Sigmoid colon (tissue), 7 donors: ENCODE results near the gene GRIN1. TPM values are rescaled to one million over a fixed set of nuclear protein-coding genes. Genes with fewer than 3 reads are reported as not detected.

Source experiments
- DNase-seq: peaks from one replicate; pipeline ENCODE4 v3.0.0-alpha.2; 2019
- H3K27ac ChIP-seq, 4 donors: fragments of 200-600 bp; sonication (generic); one replicate each; pipeline ENCODE4 v1.5.1; 2016 to 2019; ENCODE audit warnings: mild to moderate bottlenecking in 1 of 4
- H3K27me3 ChIP-seq, 3 donors: fragments of 200-600 bp; sonication (generic); one replicate each; pipeline ENCODE4 v1.5.1; 2019; ENCODE audit warnings: mild to moderate bottlenecking in 1 of 3
- H3K36me3 ChIP-seq, 4 donors: fragments of 200-600 bp; sonication (generic); one replicate each; pipeline ENCODE4 v1.5.1; 2016 to 2019
- H3K4me1 ChIP-seq, 4 donors: fragments of 200-600 bp; sonication (generic); one replicate each; pipeline ENCODE4 v1.5.1; 2017 to 2019
- H3K4me3 ChIP-seq, 4 donors: fragments of 200-600 bp; sonication (generic); one replicate each; pipeline ENCODE4 v1.5.1; 2017 to 2019; ENCODE audit warnings: mild to moderate bottlenecking in 2 of 4, moderate library complexity in 1 of 4
- H3K9me3 ChIP-seq, 4 donors: fragments of 200-600 bp in 3 of 4; sonication (generic) in 3 of 4; one replicate each; pipeline versions ENCODE4 v1.5.1 to v1.6.1; 2013 to 2019
- EP300 ChIP-seq, 4 donors: sonication (generic); formaldehyde crosslinking; IDR thresholded peaks; one replicate each; pipeline ENCODE4 v1.6.1; 2017; ENCODE audit warnings: antibody characterized with exemption in 4 of 4
- POLR2A ChIP-seq, 2 donors: fragments of 450-650 bp; IDR thresholded peaks; one replicate each; pipeline ENCODE4 v1.6.1; 2016; ENCODE audit warnings: antibody characterized with exemption in 2 of 2, mild to moderate bottlenecking in 2 of 2, moderate library complexity in 2 of 2
- POLR2AphosphoS5 ChIP-seq, 4 donors: sonication (generic); formaldehyde crosslinking; IDR thresholded peaks; one replicate each; pipeline ENCODE4 v1.6.1; 2017; ENCODE audit warnings: antibody characterized with exemption in 4 of 4
- WGBS, 2 donors: extraction: QIAGEN DNeasy Blood & Tissue Kit; methylation state at CpG; one replicate each; pipeline ENCODE4 v1.1.7; 2013; 5-methylcytosine and 5-hydroxymethylcytosine counted together
- intact Hi-C: fragments of 100-400 bp; cut with DNase I; formaldehyde crosslinking; loops from one replicate; pipeline ENCODE4 v1.15.1; 2023
- polyA plus RNA-seq, 3 donors: library from polyadenylated mRNA; stranded (reverse); fragments of 200-250 nt; gene quantifications; one replicate each; pipeline ENCODE4 v1.2.3, GENCODE V29; 2013
- total RNA-seq, 4 donors: library from RNA; depleted of rRNA; stranded (reverse); fragments of >200 nt; gene quantifications; one replicate each; pipeline ENCODE4 v1.1.0, GENCODE V29; 2016
- TF ChIP-seq, protein P1 (sequence below), 4 experiments: fragments of 450-650 bp in 3 of 4; fragments of 200-600 bp in 1 of 4; IDR thresholded peaks; one replicate each; pipeline ENCODE4 v1.5.1; 2016 to 2019; ENCODE audit warnings: antibody characterized with exemption in 4 of 4, mild to moderate bottlenecking in 3 of 4, moderate library complexity in 2 of 4
- donor health status: healthy with polysubstance abuse.
- donor health status: Bipolar disorder and iron deficiency.
- donor health status: healthy.

The GRIN1 gene
- total and polyA plus RNA-seq, 7 donors = 0.16 to 1.1 (median 0.41) TPM; not detected in 2

DNA sequence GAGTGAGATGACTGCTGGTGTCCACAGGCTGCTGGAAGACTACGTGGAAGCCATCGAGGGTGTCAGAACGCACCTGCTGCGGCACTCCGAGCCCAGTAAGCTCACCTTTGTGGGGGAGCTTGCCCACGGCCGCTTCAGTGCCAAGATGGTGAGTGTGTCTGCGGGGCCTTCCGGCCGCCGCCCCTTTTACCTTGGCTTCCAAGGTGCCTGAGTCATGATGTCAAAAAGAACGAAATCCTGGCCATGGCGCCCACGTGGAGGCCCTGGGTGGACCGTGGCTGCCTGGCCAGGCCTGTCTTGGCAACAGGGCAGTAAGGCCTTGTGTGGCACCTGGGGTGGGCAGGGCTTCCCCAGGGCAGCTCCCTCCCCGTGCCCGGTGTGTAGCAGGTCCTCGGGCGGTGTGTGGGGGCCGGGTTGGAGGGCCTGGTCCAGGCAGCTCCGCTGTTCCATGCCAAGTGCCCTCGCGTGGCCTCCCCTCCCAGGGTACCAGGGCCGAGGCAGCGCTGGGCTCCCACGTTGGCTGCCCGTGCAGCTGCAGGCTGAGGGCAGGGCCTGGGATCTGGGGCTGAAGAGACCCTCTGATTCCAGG lies 32.2 kb upstream of the GRIN1 start:
- TF ChIP-seq, protein P1, sequence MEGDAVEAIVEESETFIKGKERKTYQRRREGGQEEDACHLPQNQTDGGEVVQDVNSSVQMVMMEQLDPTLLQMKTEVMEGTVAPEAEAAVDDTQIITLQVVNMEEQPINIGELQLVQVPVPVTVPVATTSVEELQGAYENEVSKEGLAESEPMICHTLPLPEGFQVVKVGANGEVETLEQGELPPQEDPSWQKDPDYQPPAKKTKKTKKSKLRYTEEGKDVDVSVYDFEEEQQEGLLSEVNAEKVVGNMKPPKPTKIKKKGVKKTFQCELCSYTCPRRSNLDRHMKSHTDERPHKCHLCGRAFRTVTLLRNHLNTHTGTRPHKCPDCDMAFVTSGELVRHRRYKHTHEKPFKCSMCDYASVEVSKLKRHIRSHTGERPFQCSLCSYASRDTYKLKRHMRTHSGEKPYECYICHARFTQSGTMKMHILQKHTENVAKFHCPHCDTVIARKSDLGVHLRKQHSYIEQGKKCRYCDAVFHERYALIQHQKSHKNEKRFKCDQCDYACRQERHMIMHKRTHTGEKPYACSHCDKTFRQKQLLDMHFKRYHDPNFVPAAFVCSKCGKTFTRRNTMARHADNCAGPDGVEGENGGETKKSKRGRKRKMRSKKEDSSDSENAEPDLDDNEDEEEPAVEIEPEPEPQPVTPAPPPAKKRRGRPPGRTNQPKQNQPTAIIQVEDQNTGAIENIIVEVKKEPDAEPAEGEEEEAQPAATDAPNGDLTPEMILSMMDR (IDR thresholded peaks at IDR 0.05) = no peak
- TF ChIP-seq EP300 (IDR thresholded peaks at IDR 0.05) (no peak), POLR2A (IDR thresholded peaks at IDR 0.05) (no peak), POLR2AphosphoS5 (IDR thresholded peaks at IDR 0.05) (no peak)
- DNase-seq = no peak
- H3K9me3 ChIP-seq = no peaks in the 10 kb centered on the region
- no peaks in the 10 kb centered on the region for H3K4me1 ChIP-seq
- H3K27me3 ChIP-seq = no peaks in the 10 kb centered on the region
- WGBS, 2 donors = 94 to 96% methylated on average over 27 of the region's 27 CpGs
- intact Hi-C loops = no loop called here
- H3K27ac ChIP-seq = no peak overlapping the region
- H3K4me3 ChIP-seq = no peak overlapping the region
- H3K36me3 ChIP-seq = peaks cover 19 to 97% (median 61%) of the 10 kb centered on the region in 4 donors

- Histone ChIP-seq H3K9me3 (no peaks in the 10 kb centered on the region), H3K36me3 (peaks cover 22 to 97% (median 60%) of the 10 kb centered on the region in 4 donors), H3K27ac (no peak overlapping the region), H3K4me1 (no peaks in the 10 kb centered on the region), H3K4me3 (no peak overlapping the region), H3K27me3 (no peaks in the 10 kb centered on the region)
- WGBS, 2 donors = 93 to 94% methylated on average over 27 of the region's 27 CpGs
- TF ChIP-seq, protein P1 (IDR thresholded peaks at IDR 0.05) = no peak
- TF ChIP-seq POLR2AphosphoS5 (IDR thresholded peaks at IDR 0.05) (no peak), EP300 (IDR thresholded peaks at IDR 0.05) (no peak), POLR2A (IDR thresholded peaks at IDR 0.05) (no peak)
- intact Hi-C loops = no loop called here
- DNase-seq = peak; percentile 64
Measured at GRCh38 chr9:137107312-137107921, 31.5 kb upstream of the GRIN1 start.

DNA sequence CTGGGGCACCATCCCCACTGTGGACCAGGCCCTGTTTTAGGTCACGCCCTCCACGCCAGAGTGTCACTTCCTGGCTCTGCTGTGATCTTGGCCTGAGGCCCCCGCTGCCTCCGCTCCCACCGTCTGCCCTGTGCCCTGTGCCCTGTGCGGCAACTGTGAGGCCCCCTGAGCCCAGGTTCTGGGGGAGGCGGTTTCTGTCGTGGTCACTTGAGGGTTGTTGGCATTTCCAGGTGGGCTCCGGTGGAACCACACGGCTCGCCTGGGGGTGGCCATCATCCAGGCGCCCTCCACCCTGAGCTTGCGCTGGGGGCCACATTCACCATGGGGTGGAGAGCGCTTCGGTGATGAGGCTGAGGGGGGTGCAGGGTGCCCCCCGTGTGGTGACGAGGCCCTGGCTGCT lies 31.0 kb upstream of the GRIN1 start:
- no peaks in the 10 kb centered on the region for H3K4me1 ChIP-seq
- no peak overlapping the region for H3K4me3 ChIP-seq
- no peaks in the 10 kb centered on the region for H3K9me3 ChIP-seq
- peaks cover 25 to 97% (median 56%) of the 10 kb centered on the region in 4 donors for H3K36me3 ChIP-seq
- no peak overlapping the region for H3K27ac ChIP-seq
- WGBS, 2 donors = 96% methylated on average over 17 of the region's 17 CpGs
- no peak for DNase-seq
- H3K27me3 ChIP-seq = no peaks in the 10 kb centered on the region
- intact Hi-C loops = no loop called here
- TF ChIP-seq, protein P1 (IDR thresholded peaks at IDR 0.05) = no peak
- TF ChIP-seq POLR2A (IDR thresholded peaks at IDR 0.05) (no peak), POLR2AphosphoS5 (IDR thresholded peaks at IDR 0.05) (no peak), EP300 (IDR thresholded peaks at IDR 0.05) (no peak)

DNA sequence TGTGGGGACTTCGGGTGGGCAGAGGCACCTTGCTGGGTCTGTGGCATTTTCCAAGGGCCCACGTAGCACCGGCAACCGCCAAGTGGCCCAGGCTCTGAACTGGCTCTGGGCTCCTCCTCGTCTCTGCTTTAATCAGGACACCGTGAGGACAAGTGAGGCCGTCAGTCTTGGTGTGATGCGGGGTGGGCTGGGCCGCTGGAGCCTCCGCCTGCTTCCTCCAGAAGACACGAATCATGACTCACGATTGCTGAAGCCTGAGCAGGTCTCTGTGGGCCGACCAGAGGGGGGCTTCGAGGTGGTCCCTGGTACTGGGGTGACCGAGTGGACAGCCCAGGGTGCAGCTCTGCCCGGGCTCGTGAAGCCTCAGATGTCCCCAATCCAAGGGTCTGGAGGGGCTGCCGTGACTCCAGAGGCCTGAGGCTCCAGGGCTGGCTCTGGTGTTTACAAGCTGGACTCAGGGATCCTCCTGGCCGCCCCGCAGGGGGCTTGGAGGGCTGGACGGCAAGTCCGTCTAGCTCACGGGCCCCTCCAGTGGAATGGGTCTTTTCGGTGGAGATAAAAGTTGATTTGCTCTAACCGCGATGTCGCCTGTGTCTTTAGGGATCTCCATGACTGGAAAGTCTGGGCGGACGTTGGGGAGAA lies 30.2 kb upstream of the GRIN1 start:
- no peaks in the 10 kb centered on the region for H3K27me3 ChIP-seq
- TF ChIP-seq POLR2AphosphoS5 (IDR thresholded peaks at IDR 0.05) (no peak), POLR2A (IDR thresholded peaks at IDR 0.05) (no peak)
- peaks cover 0 to 6% (median 6%) of the 10 kb centered on the region in 4 donors for H3K4me1 ChIP-seq
- 92 to 93% methylated on average over 29 of the region's 29 CpGs for WGBS, 2 donors
- peaks cover 25 to 91% (median 51%) of the 10 kb centered on the region in 4 donors for H3K36me3 ChIP-seq
- H3K9me3 ChIP-seq = no peaks in the 10 kb centered on the region
- intact Hi-C loops = no loop called here
- peak; percentile 57 for DNase-seq
- H3K4me3 ChIP-seq = no peak overlapping the region
- H3K27ac ChIP-seq = no peak overlapping the region
